WERI-Rb-1 (cell line): ENCODE data around the gene TAF11L3.
"Not testable (repeated sequence)": the region's sequence is repeated elsewhere in the genome, so short reads cannot be mapped to it uniquely, and the experiment has no call there.

Source experiments
- DNase-seq: peaks from one replicate; pipeline ENCODE4 v3.0.0-alpha.2; 2020
- H3K27ac ChIP-seq: fragments of 250-450 bp; sonication (Bioruptor Pico); 2 replicates; pipeline ENCODE4 v1.5.1; 2020; ENCODE audit warnings: mild to moderate bottlenecking, moderate library complexity
- H3K27me3 ChIP-seq: fragments of 250-450 bp; sonication (Bioruptor Pico); 2 replicates; pipeline ENCODE4 v1.5.1; 2021; ENCODE audit warnings: mild to moderate bottlenecking, low read depth, moderate library complexity; ENCODE audit not compliant: insufficient read depth, severe bottlenecking
- H3K36me3 ChIP-seq: fragments of 250-450 bp; sonication (Bioruptor Pico); 2 replicates; pipeline ENCODE4 v1.5.1; 2020; ENCODE audit warnings: mild to moderate bottlenecking, moderate library complexity
- H3K4me3 ChIP-seq: 2 replicates; pipeline ENCODE4 v1.5.1; 2011; ENCODE audit warnings: low read depth, mild to moderate bottlenecking, control low read depth, low read length
- H3K9me3 ChIP-seq: fragments of 250-450 bp; sonication (Bioruptor Pico); 2 replicates; pipeline ENCODE4 v1.5.1; 2021; ENCODE audit warnings: mild to moderate bottlenecking, moderate library complexity; ENCODE audit not compliant: severe bottlenecking

TAF11L3 gene

GRCh38 chr5:17528369-17528768, 10.2 kb downstream of the TAF11L3 start, which contains the start of gene TAF11L6:
TSS of gene TAF11L6 (plus strand) at chr5:17528669.
- DNase-seq, H3K36me3 ChIP-seq, H3K4me3 ChIP-seq: not testable (repeated sequence)

More at GRCh38 chr5:17528369-17528768, 10.2 kb downstream of the TAF11L3 start, which contains the start of gene TAF11L6:
- not testable (repeated sequence) for H3K27ac ChIP-seq, H3K27me3 ChIP-seq, H3K9me3 ChIP-seq
